ENCODE results near the gene COL4A2.

COL4A2 gene

DNA sequence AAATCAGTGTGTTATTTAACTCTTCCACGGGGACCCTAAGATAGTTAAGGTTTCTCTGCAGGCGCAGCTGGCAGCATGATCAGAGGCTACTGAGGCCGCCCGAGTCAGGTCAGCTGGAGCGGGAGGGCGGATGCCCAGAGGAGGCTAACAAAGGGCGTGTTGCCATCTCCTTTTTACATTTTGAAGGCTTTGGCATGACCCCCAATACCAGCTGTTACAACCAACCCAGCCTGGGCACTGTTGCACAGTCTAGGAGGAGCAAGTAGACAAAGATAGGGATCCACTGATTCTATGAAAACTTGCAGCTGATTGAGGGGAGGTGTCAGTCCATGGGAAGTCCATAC, 15.7 kb downstream of the COL4A2 start:
- CTCF ChIA-PET, result interaction anchor here (0.8 to 2.2 kb wide), 4 partner anchors 10 to 29 kb away, joined by 3 to 10 read pairs (median 4); partner anchors contain the start of genes COL4A1 and COL4A2
- POLR2A ChIA-PET, result interaction anchor here (0.8 to 1.5 kb wide), 11 partner anchors 9 to 392 kb away, joined by 3 to 9 read pairs (median 4); partner anchors contain the start of genes COL4A1 and COL4A2
- no peak for DNase-seq (ENCODE audit: low read depth, low spot score)
- TF ChIP-seq, protein P1, sequence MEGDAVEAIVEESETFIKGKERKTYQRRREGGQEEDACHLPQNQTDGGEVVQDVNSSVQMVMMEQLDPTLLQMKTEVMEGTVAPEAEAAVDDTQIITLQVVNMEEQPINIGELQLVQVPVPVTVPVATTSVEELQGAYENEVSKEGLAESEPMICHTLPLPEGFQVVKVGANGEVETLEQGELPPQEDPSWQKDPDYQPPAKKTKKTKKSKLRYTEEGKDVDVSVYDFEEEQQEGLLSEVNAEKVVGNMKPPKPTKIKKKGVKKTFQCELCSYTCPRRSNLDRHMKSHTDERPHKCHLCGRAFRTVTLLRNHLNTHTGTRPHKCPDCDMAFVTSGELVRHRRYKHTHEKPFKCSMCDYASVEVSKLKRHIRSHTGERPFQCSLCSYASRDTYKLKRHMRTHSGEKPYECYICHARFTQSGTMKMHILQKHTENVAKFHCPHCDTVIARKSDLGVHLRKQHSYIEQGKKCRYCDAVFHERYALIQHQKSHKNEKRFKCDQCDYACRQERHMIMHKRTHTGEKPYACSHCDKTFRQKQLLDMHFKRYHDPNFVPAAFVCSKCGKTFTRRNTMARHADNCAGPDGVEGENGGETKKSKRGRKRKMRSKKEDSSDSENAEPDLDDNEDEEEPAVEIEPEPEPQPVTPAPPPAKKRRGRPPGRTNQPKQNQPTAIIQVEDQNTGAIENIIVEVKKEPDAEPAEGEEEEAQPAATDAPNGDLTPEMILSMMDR (IDR thresholded peaks at IDR 0.05; ENCODE audit: insufficient read depth, low read length, missing control alignments), result no peak
- no peak overlapping the region for H3K4me3 ChIP-seq (ENCODE audit: low read depth, low read length)

DNA sequence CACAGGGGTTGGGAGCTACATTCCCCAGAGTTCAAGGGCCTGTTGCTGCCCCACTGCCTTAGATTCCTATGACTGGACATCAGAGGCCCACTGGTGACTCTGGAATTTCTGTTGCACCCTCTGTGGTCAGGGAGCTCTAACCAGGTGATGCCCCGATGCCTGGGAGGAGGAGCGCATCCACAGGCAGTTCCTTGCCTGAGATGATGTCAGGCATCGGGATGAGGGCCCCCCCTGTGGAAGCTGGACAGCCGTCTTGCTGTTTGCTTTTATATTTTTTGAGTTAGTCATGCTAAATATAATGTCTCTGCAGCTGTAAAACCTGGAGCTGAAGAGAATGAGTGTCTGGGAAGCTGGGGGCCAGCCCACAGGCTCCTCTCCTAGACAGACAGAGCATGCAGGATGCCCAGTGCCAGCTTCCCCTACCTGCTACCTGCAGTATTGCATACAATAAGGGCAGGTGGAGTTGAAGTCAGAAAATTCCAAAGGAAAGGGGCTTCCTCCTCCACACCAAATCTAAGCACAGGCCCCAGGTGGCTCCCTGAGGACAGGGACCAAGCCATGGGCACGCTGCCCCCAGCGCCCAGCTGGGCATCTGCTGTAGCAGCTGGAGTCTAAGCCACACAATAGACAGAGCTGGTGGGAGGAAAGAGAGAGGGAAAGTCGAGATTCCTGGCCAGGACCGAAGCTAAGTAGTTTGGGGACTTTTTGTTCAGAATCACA, 16.2 kb downstream of the COL4A2 start:
- TF ChIP-seq, protein P1 (IDR thresholded peaks at IDR 0.05; ENCODE audit: insufficient read depth, low read length, missing control alignments), result no peak
- POLR2A ChIA-PET, result interaction anchor here (0.8 to 1.5 kb wide), 12 partner anchors 9 to 392 kb away, joined by 3 to 9 read pairs (median 4); partner anchors contain the start of genes COL4A1 and COL4A2
- DNase-seq (ENCODE audit: low read depth, low spot score), result no peak
- CTCF ChIA-PET, result interaction anchor here (0.8 to 2.2 kb wide), 5 partner anchors 11 to 87 kb away, joined by 3 to 10 read pairs (median 4); partner anchors contain the start of genes COL4A1 and COL4A2
- no peak overlapping the region for H3K4me3 ChIP-seq (ENCODE audit: low read depth, low read length)

DNA sequence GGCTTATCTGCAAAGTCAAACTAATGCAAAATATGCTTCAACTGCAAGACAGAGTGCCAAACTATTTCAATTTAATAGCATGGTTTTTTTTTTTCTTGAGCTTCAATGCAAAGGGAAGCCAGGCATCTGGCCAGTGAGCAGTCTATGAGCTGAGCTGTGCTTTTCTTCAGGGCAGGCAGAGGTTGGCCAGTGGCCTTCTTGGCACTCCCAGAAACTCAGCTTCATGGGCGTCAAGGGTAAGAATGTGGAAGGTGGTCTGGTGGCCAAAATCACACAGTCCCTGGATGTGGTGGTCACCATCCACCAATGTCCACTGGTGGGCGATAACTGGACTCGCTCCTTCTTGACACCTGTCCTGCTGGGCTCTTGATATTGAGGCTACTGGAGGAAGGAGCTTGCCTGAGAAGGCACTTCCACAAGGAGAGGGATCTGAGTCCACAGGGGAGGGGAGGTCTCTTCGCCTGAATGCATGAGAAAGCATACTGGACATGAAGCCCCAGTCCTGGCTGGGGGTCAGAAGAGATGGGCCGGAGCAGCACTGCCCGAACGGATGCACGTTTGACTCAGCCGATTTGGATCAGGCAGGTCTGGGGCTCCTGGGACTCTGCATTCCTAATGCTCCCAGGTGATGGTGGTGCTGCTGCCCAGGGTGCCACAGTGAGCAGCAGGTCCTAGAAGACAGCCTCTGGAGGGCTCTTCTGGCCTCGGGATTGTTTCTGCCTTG, 17.1 kb downstream of the COL4A2 start:
- no peak overlapping the region for H3K4me3 ChIP-seq (ENCODE audit: low read depth, low read length)
- no peak for DNase-seq (ENCODE audit: low read depth, low spot score)
- CTCF ChIA-PET, result interaction anchor here (1.0 to 2.2 kb wide), 4 partner anchors 14 to 86 kb away, joined by 3 to 10 read pairs (median 6); partner anchors contain the start of genes COL4A1 and COL4A2
- TF ChIP-seq, protein P1 (IDR thresholded peaks at IDR 0.05; ENCODE audit: insufficient read depth, low read length, missing control alignments), result no peak
- POLR2A ChIA-PET, result interaction anchor here (0.6 to 1.4 kb wide), 5 partner anchors 17 to 104 kb away, joined by 3 to 9 read pairs (median 4); partner anchors contain the start of genes COL4A1 and COL4A2

DNA sequence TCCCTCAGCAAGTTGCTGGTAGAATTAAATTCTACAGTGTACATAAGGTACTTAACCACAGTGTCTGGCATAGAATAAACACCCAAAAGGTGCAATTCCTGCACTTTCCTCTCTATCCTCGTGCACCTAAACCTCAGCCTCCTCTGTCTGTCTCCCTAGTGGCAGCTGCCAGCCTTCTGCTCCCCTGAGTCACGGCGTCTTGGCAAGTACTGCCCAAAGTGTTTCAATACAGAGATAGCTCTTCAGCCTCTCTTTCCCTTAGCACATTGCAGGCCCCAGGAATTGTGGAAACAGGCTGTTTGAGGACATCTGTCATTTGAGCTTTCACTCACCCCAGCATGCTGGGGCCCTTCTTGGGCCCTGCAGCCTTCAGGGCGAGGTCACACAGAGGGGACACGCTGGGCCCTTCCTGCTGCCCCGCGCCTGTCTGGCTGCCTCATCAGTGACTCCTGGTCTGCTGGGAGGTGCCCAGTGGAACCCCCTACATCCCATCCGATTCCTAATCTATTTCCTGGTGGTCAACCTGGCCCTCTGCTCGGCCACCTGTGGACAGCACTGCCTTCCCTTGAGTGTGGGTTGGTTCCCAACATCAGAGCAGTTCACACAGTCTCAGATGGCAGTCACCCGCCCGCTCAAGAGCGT, 19.3 kb downstream of the COL4A2 start:
- TF ChIP-seq, protein P1 (IDR thresholded peaks at IDR 0.05; ENCODE audit: insufficient read depth, low read length, missing control alignments), result no peak
- CTCF ChIA-PET, result interaction anchor here (2.2 kb wide), 1 partner anchor 99 kb away, joined by 6 read pairs; no protein-coding TSS in a partner anchor
- POLR2A ChIA-PET, result interaction anchor here (3.8 kb wide), 1 partner anchor 19 kb away, joined by 12 read pairs; the partner anchor contains the start of genes COL4A1 and COL4A2
- DNase-seq (ENCODE audit: low read depth, low spot score), result no peak
- no peak overlapping the region for H3K4me3 ChIP-seq (ENCODE audit: low read depth, low read length)

DNA sequence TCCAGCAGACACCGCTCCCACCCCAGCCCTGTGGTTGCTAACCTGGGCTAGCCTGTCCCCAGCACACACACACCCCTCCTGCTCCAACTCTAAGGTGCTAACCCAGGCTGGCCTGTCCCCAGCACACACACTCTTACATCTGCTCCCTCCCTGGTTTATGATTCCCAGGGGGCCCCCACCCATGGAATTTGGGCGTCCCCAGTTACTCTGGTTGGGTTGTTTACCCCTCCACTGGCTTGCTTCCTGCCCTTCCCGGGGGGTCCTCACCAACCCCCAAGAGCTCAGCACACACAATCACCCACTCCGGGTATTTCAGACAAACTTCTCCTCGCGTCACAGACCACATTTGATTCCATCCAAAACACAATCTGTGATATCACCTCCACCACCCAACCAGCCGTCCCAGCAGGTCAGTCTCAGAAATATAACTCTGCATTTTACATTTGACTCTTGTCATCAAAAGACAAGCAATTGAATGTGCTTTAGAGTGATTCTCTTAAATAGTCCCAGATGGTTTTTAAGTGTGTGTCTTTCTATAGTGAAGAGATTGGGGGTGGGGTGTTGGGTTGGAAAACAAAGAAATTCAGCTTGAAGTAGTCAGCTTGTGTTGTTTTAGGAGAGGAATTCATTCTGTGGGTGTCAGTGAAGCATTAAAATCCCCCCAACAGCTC, 20.1 kb downstream of the COL4A2 start:
- no peak for DNase-seq (ENCODE audit: low read depth, low spot score)
- H3K4me3 ChIP-seq (ENCODE audit: low read depth, low read length), result no peak overlapping the region
- ChIA-PET CTCF (interaction anchor here (0.6 to 2.2 kb wide), 4 partner anchors 36 to 100 kb away, joined by 3 to 6 read pairs (median 3); no protein-coding TSS in a partner anchor), POLR2A (interaction anchor here (0.8 to 3.8 kb wide), 2 partner anchors 14 to 19 kb away, joined by 3 to 12 read pairs; partner anchors contain the start of genes COL4A1 and COL4A2)
- TF ChIP-seq, protein P1 (IDR thresholded peaks at IDR 0.05; ENCODE audit: insufficient read depth, low read length, missing control alignments), result no peak

All from AG04449 (cell line).